PC-3 (cell line): Measurements from ENCODE around the gene CCDC102A.

ENCODE experiments used
- EZH2 ChIP-seq: fragments of 300-600 bp; sonication (generic); IDR thresholded peaks from one replicate; pipeline ENCODE4 v1.6.1; 2017; ENCODE audit warnings: antibody characterized with exemption, mild to moderate bottlenecking, low read length; ENCODE audit not compliant: unreplicated experiment
- EZH2phosphoT487 ChIP-seq: fragments of 300-600 bp; sonication (generic); IDR thresholded peaks from 2 replicates; pipeline ENCODE4 v1.6.1; 2018; ENCODE audit warnings: mild to moderate bottlenecking, antibody characterized with exemption, low read length, borderline replicate concordance
- TF ChIP-seq, protein P1 (sequence below): fragments of 300-600 bp; sonication (generic); conservative IDR thresholded peaks from 2 replicates; pipeline ENCODE4 v1.5.1; 2017; ENCODE audit warnings: antibody characterized with exemption, low read depth, mild to moderate bottlenecking, low read length

DNA sequence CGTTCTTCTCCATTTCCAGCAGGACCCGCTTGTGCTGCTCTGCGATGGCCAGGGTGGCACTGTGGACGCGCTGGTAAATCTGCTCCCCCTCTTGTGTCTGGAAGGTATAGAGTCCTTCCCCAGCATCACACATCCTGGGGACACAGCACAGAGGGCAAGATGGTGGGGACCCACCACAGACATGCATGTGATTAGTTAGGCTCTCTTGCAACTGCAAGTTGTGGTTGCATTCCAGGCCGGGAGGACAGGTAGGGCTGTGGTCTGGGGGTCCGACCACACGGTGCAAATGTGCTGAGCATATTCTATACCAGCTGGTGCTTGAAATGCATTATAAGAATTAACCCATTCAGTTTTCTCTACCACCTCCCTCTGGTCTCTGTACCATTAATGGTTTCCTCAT, 62.5 kb downstream of the CCDC102A start:
- TF ChIP-seq, protein P1, sequence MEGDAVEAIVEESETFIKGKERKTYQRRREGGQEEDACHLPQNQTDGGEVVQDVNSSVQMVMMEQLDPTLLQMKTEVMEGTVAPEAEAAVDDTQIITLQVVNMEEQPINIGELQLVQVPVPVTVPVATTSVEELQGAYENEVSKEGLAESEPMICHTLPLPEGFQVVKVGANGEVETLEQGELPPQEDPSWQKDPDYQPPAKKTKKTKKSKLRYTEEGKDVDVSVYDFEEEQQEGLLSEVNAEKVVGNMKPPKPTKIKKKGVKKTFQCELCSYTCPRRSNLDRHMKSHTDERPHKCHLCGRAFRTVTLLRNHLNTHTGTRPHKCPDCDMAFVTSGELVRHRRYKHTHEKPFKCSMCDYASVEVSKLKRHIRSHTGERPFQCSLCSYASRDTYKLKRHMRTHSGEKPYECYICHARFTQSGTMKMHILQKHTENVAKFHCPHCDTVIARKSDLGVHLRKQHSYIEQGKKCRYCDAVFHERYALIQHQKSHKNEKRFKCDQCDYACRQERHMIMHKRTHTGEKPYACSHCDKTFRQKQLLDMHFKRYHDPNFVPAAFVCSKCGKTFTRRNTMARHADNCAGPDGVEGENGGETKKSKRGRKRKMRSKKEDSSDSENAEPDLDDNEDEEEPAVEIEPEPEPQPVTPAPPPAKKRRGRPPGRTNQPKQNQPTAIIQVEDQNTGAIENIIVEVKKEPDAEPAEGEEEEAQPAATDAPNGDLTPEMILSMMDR = no peak
- TF ChIP-seq EZH2 = no peak
- no peak for TF ChIP-seq EZH2phosphoT487
